Stimulated activated CD8-positive, alpha-beta memory T cell treated with anti-CD3 and anti-CD28 coated beads, Interleukin-12 subunit alpha, Interleukin-12 subunit beta, amount 100 ng/mL, for 4 hours (primary cell): ENCODE measurements around the gene SGMS2.
"Not testable (repeated sequence)": the region's sequence is repeated elsewhere in the genome, so short reads cannot be mapped to it uniquely, and the experiment has no call there.

Experiments used
- DNase-seq: peaks from one replicate; pipeline ENCODE4 v3.0.0-alpha.2; 2020; ENCODE audit warnings: low read depth

SGMS2 gene

DNA sequence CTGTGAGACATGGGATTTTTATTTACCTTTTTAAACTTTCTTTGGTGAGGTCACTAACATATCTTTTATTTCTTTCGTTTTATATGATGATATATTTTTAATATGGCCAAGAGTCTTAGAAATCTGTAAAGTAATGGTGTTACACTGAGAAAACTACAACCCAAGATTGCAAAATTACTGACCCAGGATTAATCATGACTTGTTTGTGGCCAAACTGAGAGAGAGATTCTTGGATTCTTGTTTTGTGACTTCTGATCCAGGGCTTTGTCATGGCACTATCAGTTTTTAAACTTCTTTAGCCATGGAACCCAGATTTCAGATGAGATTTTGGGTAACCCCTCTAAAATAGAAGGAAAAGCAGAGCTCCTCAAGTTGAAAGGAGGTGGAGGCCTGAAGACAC is 42.0 kb downstream of the SGMS2 start:
- DNase-seq, result no peak

DNA sequence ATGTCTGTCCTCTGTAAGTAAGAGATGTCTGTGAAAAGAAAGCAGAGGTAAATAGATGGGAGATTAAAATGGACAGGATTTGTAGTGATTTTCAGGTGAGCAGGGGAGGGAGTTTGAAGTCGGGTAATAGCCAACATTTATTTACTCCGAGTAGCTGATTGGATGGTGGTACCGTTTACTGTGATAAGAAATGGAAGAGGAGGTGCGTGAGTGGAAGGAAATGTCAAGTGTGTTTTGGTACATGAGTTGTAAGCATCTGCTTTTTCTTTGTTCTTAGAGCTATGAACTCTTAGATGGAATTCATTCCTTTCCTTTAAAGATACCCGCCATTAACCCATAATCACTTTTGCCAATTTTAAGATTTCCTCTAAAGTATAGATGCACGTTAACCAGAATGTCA is 45.5 kb downstream of the SGMS2 start:
- no peak for DNase-seq

DNA sequence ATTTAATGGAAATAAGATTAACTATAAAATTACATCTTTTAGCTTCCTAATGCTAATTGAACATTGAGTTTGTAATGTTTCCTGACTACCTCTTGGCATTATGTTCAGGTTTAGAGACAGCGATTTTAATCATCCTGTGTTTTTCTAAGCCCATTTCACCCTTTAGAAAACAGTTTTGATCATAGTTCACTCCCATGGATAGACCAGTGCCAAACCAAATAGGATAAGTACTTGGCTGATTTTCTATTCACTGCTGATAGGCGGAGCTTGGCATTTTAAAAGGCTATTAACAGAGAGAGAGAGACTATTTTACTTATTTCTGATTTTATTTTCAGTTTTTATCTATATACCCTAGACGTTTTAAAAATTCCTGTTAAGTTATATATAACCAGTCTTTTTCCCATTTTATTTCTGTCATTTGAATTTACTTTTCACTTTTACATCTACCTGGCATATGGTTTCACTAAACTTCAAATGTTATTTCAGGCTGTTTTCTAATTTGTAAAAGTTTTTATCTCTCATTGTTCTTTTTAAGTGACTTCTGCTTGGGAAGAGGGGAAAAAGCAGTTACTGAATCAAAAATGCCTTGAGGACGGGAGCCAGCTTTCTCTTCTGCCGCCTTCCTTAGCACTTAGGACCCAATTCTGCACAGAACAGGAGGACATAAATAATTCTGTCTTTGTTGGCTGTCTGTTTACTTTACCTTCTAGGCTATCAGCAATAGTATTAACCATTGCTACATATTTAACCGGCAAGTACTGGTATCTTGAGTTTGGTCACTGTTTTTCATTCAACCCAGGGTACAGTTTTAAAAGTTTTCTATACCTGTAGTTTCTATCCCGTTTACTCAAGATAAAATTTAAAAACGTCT is 46.4 kb downstream of the SGMS2 start:
- DNase-seq, result no peak

DNA sequence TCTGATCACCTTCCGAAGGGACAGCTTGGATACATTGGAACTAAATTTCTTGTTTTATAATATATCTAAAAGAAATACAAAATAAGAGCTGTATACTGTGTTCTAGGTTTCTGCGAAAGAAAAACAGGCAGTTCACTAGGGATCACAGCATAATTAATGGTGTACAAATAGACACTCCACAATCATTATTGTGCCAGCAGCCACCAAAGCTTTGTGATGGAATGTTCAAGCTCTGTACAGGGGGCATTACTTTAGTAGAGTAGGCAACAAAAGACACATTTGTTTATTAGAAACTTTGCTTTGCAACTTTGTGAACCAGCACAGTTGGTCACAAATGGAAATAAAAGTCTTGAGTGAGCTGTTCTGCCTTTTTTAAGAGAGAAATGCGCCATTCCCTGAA is 49.3 kb downstream of the SGMS2 start:
- DNase-seq, result no peak

DNA sequence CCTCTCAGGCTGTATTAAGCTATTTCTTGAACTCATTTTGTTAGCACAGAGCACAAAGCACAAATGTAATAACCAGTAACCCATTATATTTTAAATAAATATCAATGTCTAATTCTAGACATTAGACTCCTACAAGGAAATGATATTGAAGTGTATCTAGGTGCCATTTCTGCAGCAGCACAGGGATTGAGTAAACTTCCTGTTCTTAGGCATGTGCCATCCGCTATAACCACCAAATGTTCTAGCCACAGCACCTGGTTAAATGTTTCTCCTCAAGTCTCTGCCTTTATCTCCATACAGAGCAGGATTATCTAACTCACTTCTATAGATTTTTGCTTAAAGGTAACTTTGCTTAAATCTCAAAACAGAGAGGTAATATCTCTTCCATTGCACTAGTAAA is 51.4 kb downstream of the SGMS2 start:
- no peak for DNase-seq

DNA sequence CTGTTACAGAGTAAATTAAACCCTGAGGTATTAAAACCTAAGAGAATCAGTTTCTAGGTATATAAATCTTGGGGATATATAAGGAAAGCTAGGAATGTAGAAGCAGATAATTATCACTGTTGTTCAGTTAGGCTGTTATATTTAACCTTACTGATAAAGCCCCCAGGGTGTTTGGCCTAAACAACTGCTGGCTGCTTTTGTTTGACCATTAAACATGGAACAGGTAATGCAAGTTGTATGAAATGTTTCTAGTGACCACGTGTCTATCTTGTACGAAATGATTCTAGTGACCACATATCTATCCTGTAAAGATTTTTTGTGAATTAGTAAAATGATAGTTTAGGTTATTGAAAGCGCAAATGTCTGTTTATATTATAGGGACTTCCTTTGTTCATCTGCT is 52.6 kb downstream of the SGMS2 start:
- DNase-seq, result no peak

DNA sequence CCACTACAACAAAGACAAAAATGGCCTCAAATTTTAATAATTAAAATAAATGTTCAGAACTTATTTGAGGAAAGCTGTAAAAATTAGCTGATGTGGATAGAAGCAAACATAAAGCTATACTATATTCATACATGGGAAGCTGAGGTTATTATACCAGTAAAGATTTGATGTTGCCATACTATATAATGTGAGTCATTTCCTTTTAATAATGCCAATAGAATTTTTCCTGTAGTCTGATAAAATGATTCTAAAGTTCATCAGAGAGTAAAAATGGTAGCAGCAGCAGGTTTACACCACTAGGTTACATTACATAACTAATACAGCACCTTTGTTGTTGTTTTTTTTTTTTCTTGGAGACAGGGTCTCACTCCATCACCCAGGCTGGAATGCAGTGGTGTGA is 61.1 kb downstream of the SGMS2 start:
- no peak for DNase-seq

DNA sequence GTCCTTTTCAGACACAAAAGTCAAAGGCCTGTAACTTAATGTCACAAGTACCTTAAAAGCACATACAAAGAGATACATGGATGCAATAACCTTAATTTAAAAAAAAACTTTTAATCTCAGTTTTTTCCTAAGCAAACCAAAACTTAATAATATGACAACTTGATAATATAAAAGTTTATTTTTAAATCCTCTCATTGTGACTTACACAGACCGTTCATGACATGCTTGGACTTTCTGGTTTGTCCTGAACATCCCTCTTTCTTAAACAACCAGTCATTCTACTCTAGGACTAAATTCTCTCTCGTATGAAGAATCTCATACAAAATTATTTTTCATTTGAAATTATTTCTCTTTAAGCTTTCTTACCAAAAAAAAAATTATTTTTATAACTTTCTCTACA is 63.5 kb downstream of the SGMS2 start:
- no peak for DNase-seq

DNA sequence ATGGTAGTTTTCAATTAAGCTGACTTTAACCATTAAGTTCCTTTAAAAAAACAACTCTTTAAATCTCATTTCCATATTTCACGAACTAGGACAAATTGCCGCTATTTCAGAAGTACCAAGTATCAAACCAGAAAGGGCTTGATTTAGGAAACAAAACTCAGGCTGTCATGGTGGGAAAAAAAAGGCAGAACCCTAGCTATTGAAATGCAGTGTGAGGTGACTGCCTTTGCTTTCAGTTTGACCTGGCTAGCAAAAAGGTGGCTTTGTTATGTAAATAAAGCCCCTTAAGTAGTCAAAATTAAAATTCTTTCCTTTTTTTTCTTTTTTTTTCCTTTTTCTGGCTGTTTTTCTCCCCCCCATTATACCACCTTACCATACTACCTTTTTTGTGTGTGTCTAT is 66.0 kb downstream of the SGMS2 start:
- DNase-seq, result no peak

DNA sequence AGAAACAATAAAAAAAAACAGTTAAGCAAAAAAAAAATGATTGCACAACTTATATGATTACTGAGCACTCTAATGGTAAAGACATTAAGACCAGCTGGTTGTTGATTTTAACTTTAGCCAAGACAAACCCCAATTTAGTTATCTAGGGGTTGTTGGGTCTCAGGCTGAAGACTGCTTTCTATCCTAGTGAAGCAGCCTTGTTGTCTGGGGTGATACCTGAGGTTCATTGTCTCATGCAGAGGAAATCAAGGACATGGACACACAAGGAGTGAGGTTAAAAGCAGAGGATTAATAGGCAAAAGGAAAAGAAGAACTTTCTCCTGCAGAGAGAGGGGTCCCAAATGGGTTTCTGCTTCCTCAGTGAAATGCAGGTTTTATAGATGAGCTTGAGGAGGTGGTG is 66.6 kb downstream of the SGMS2 start:
- DNase-seq, result no peak

DNA sequence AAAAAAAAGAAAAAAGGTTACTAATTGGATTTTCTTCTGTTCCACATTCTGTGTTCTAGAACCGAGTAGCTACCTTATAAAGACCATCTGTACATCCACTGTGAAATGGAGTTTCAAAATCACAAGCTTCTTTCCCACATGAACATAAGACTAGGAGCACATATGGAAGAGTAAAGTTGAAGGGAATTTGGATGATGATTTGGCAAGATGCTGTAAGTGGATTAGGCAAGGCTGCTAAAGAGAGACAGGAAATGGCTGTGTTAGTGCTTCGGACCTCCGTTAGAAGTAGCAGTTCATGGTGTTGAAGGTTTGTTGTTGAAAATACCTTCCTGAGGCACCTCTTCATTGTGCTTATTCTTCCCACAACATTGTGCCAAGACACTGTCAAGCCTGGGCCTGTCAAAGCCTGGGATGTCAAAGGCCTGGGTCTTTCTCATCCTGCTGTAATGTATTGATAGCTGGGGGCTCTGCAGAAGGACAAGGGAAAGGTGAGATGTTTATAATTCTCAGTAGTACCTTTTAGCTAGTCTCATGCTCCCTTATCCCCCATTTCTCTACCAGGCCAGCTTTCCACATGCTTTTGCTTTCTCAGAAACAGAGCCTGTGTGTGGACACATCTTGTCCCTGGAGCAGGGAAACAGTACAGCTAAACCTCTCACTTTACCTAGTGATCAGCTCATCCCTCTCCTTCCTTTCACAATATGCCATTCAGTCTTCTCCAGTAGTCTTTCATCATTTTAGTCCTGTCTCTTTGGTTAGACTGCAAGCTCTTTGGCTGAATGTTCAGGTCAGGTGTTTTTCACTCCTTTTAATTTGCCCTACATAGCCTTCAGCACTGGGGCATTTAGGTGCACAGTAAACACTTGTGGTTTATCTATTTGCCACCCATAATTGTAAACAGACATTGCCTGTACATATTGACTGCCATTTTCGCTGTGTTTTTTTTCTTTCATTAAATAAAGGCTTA is 68.7 kb downstream of the SGMS2 start:
- no peak for DNase-seq

DNA sequence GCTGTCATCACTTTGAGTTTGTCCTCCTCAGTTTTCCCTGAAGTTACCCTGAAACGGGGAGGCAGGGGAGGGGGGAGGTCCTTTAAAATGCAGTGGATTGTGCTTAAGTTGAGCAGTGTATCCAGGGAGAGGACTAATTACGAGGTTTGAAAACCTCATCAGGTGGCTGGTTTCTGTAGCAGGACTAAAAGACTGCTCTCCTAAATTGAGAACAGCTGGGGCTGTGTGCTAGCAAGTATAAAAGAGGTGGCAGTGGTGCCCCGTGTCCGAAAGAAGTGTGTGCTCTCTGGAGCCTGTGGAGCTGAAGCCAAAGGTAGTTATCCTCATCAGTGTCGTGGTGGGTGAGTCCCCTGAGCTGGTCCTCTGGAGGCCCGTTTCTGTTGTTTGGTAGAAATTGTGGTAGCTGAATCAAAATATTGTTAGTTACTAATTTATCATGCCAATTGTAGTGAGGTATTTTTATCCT is 69.4 kb downstream of the SGMS2 start:
- DNase-seq, result no peak

DNA sequence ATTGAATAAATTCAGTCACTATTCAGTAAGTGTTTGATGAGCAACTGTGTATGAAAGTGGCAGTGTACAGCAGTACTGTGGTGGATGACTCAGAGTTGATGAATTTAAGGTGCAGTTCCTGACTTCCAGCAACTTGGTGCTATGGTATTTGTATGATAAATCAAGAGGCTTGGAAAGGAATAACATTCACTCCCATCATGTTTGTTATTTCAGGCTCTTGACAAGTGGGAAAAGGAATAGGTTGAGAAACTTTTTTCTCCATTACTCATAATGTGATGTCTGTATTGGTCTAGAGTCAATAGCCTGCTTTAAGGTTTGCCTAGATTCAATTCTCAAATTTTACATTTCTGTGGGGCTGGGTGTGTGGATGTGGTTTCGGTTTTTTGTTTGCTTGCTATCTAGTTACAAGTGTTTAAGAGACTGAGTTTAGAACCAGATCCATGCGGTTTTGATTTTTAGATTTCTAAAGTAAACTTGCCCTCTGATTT is 71.5 kb downstream of the SGMS2 start:
- no peak for DNase-seq

DNA sequence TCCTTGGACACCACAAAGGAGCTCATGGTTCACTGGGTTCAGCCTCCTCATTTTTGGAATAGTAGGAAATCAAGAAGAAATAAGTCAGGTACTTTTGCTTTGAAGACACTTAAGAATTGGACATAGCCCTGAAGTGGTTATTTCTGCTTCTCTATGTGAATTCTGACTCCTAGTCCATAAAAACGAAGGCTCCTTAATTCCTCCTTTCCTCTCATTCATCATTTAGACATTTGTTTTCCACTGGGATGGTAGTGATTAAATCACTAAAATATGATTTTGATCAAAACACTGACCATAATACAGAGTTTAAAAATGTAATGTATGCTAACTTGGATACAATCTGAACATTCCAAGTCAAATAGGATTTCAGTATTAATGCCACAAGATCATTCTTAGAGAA is 71.9 kb downstream of the SGMS2 start:
- DNase-seq, result no peak

DNA sequence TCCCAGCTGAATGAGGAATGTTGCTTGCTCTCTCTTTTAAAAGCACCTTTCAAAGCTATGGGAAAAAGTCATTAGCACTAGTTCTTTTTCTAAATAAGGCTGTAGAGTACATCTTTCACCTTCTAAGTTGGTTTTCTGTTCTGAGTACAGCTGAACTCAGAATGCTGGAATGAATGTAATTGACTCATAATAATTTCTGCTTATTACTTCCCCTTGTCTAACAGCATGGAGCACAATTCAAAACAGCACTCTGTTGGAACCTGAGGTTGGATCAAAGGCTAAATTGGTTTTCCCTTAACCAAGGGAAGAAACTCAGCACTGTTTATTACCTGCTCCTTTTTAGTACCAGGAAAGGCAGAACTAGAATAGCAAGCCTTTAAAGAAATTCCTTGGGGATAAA is 73.1 kb downstream of the SGMS2 start:
- no peak for DNase-seq

DNA sequence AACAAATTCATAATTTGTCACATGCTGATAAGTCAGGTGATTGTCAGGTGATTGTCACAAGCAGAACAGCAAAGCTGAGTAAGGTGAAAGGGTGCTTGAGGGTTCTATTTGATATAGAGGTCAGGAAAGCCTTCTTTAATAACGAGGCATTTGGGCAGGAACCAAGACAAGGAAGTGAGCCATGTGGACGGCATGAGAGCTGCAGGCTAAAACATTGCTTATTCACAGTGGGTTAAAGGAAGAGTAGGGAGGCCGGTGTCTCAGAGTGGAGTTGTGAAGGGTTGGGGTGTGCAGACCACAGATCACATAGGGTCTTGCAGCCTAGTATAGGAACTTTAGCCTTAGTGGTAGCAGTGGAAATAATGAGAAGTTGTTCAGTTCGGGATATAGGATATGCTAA is 75.3 kb downstream of the SGMS2 start:
- DNase-seq, result no peak

DNA sequence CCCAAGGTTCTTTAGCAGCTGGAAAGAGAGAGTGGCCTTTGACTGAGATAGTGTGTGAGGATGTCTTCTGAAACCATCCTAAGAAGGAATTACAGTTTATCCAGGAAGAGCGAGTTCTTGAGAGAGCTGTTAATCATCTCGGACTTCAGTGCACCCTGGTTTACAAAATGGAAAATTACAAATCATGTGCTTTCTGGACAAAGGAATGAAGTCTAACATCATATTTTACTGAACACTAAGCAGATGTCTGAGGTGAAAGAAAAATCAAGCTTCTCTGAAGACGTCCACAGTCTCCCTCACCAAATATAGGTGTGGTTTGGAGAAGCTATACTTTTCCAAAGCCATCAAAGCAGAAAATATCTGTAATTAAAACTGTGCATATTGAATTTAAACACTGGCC is 75.8 kb downstream of the SGMS2 start:
- DNase-seq, result no peak

DNA sequence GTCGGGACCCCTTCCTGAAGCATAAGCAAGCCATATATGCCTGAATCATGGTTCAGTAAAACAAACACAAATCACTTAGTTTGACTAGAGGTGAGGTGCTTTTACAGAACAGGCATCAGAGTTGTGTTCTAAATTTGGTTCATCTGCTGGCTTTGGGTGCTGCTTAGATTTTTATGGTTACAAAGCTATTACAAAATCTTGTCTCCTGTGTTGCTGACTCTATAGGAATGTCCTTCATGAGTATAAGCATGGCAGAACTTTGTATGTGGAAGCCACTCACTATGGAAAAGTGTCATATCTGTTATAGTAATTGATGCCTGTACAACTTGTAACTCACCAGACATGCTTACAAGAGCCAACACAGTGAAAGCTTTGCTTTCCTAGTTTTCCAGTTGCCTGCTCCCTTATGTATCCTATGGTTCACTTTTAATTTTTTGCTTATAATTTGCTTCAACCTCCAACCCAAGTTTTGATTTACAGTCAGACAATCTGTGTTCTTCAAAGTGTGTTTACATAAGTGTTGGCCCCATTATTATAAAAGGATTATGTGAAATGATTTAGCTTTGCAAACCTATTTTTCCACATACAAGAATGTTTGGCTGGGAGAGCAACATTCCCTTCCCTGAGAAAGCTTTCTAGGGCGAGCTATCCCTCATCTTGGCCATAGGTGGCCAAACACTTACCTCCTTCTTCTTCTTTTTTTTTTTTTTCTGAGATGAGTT is 76.6 kb downstream of the SGMS2 start:
- no peak for DNase-seq

DNA sequence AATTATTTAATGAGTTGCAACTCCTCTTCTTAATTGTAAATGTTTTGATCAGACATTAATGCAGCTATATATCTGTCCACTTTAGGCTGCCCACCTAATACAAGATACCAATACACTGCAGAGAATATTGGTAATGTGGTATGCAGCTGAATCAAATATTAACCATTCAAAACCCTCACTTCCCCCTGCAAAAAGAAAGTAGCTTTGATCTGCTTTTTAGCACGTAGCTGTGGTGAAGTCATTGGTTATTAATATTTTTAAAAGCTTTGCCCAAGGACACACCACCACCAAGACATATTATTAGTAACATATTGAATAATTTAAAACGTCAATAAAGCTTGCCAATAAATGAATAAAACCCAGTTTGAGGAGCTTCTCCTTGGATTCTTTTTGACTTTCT is 78.0 kb downstream of the SGMS2 start:
- DNase-seq, result no peak

DNA sequence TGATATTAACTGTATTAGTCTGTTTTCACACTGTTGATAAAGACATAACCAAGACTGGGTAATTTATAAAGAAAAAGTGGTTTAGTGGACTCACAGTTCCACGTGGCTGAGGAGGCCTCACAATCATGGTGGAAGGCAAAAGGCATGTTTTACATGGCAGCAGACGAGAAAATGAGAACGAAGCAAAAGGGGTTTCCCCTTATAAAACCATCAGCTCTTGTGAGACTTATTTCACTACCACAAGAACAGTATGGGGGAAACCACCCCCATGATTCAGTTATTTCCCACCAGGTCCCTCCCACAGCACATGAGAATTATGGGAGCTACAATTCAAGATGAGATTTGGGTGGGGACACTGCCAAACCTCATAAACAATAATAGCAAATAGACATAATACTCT is 80.3 kb downstream of the SGMS2 start:
- DNase-seq, result not testable (repeated sequence)

DNA sequence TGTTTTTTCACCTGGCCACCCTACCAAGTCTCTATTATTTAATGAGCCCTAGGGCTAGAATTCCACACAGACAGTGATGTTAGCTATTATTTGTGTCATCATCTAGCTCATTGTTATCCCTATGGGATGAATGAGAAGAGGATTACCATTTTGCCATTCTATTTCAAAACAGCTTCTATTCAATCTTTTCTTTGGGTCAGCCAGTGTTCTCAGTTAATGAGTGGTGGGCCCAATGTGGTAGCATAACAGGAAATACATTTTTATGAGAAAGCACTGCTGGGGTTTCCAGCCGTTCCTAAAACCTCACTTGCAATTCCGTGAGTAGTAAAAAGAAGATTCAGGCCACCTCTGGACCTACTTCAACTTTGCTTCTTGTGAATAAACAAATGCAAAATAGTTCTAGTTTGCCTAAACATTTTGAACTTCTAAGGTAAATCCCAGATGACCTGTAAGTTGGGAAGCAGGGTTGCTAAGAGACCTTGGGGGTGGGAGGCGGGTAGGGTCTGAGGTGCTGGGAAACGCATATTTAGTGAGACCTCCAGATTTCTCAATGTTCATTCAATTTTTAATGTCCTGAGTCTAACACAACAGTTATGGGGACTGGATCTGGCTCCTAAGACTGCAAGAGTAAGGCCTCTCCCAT is 81.8 kb downstream of the SGMS2 start:
- DNase-seq, result no peak

DNA sequence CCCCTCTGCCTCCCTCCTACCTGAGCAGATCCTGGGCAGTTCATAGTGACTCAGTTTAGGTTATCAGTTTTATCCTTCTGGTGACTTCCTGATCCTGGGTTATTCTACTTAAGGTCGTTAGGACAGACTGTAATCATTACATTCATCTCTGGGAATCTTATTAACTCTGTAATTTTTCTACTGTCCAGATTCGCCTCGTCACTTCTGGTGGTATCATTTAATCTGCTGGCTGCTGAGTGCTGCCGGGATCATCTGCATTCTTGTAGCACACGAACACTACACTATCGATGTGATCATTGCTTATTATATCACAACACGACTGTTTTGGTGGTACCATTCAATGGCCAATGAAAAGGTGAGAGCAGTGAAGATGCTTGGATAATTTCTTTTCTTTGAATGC is 83.6 kb downstream of the SGMS2 start:
- DNase-seq, result no peak
